K562 (cell line): ENCODE data around the gene DAB1. TPM values are rescaled to one million over a fixed set of nuclear protein-coding genes. Genes with fewer than 3 reads are reported as not detected.

Source experiments
- CBFA2T2 ChIP-seq: fragments of 450-650 bp; conservative IDR thresholded peaks from 2 replicates; pipeline ENCODE4 v1.6.1; 2017; ENCODE audit warnings: mild to moderate bottlenecking
- NEUROD1 ChIP-seq: fragments of 150-350 bp; IDR thresholded peaks from 2 replicates; pipeline ENCODE4 v1.6.1; 2014; ENCODE audit warnings: borderline replicate concordance, low read length, low read depth; ENCODE audit not compliant: partially characterized antibody
- RBM22 ChIP-seq: fragments of 200-400 bp; formaldehyde crosslinking; IDR thresholded peaks from 2 replicates; pipeline ENCODE4 v1.6.1; 2018; ENCODE audit warnings: low read length, low read depth; ENCODE audit not compliant: poor library complexity, severe bottlenecking
- TCF7 ChIP-seq: sonication (generic); IDR thresholded peaks from 2 replicates; pipeline ENCODE4 v1.6.1; 2016; ENCODE audit warnings: antibody characterized with exemption, borderline replicate concordance
- ZNF121 ChIP-seq: sonication (generic); formaldehyde crosslinking; conservative IDR thresholded peaks from 2 replicates; pipeline ENCODE4 v1.8.0; 2022; ENCODE audit warnings: missing genetic modification reagents
- polyA plus RNA-seq, 8 experiments: library from polyadenylated mRNA; depleted of rRNA in 4 of 8; stranded (reverse) in 5 of 8; unstranded in 3 of 8; fragments of >200 nt; fragmentation: Nextera tagmentation in 2 of 8; fragmentation: Illumina TruSeq in 1 of 8; extraction: Ambion mirVana in 2 of 8; extraction: Trizol in 1 of 8; gene quantifications; 2 replicates each; pipeline versions ENCODE4 v1.2.1 to v1.2.3, GENCODE V29; 2011 to 2014; ENCODE audit warnings: inconsistent platforms in 1 of 8, missing spikeins in 1 of 8
- total RNA-seq, 7 experiments: library from RNA; depleted of rRNA in 6 of 7; stranded (reverse); fragments of >200 nt in 6 of 7; fragmentation: Illumina TruSeq in 2 of 7; extraction: Trizol in 2 of 7; gene quantifications; 2 replicates each; pipeline versions ENCODE4 v1.2.1 to v1.2.3, GENCODE V29; 2011 to 2021; ENCODE audit warnings: low replicate concordance in 1 of 7
- TF ChIP-seq, protein P1 (sequence below), 2 experiments: fragments of 450-650 bp; formaldehyde crosslinking in 1 of 2; IDR thresholded peaks; 2 replicates each; pipeline versions ENCODE4 v1.4.0 to v1.6.1; 2014 to 2020; ENCODE audit warnings: mild to moderate bottlenecking in 2 of 2, borderline replicate concordance in 1 of 2, low read depth in 1 of 2
- TF ChIP-seq, protein P2 (sequence below): fragments of 250-450 bp; sonication (Bioruptor Pico); IDR thresholded peaks from 2 replicates; pipeline ENCODE4 v1.4.0; 2020; ENCODE audit warnings: mild to moderate bottlenecking, moderate library complexity

The DAB1 gene
- total and polyA plus RNA-seq, 9 of the 15 experiments (the other 6 are each of a cell fraction or from before 2014, with no cell fraction given): not detected

DNA sequence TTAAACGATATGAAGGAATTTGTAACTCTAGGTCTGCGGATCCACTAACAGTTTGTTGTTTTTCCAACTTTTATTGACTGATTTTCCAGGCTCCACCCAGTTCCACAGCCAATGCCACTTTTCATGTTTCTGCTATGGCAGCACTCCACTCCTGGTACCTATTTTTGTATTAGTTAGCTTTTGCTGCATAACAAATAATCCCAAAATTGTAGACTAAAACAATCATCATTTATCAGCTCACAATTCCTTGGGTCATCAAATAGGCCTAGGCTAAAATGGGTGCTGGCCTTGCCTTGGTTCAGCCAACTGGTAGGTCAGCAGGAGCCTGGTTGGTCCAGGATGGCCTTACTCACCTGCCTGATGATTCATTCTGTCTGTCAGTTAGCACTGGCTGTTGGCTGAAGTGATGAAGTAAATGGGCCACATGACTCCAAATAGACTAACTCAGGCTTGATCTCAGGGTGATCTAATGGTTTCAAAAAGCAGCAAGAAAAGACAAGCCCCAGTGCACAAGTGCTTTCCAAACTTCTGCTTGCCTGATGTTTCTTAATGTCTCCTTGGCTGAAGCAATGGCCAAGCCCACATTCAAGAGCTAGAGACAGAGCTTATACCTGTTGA, 454.9 kb downstream of the DAB1 start (continued):
- TF ChIP-seq, protein P1, sequence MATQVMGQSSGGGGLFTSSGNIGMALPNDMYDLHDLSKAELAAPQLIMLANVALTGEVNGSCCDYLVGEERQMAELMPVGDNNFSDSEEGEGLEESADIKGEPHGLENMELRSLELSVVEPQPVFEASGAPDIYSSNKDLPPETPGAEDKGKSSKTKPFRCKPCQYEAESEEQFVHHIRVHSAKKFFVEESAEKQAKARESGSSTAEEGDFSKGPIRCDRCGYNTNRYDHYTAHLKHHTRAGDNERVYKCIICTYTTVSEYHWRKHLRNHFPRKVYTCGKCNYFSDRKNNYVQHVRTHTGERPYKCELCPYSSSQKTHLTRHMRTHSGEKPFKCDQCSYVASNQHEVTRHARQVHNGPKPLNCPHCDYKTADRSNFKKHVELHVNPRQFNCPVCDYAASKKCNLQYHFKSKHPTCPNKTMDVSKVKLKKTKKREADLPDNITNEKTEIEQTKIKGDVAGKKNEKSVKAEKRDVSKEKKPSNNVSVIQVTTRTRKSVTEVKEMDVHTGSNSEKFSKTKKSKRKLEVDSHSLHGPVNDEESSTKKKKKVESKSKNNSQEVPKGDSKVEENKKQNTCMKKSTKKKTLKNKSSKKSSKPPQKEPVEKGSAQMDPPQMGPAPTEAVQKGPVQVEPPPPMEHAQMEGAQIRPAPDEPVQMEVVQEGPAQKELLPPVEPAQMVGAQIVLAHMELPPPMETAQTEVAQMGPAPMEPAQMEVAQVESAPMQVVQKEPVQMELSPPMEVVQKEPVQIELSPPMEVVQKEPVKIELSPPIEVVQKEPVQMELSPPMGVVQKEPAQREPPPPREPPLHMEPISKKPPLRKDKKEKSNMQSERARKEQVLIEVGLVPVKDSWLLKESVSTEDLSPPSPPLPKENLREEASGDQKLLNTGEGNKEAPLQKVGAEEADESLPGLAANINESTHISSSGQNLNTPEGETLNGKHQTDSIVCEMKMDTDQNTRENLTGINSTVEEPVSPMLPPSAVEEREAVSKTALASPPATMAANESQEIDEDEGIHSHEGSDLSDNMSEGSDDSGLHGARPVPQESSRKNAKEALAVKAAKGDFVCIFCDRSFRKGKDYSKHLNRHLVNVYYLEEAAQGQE (IDR thresholded peaks at IDR 0.05; ENCODE audit: borderline replicate concordance): no peak
- TF ChIP-seq, protein P1 (CRISPR knock-in tag; IDR thresholded peaks at IDR 0.05; ENCODE audit: low read depth): no peak
- TF ChIP-seq CBFA2T2 (no peak), ZNF121 (CRISPR knock-in tag) (no peak), RBM22 (no peak), TCF7 (no peak), NEUROD1 (no peak)
- TF ChIP-seq, protein P2, sequence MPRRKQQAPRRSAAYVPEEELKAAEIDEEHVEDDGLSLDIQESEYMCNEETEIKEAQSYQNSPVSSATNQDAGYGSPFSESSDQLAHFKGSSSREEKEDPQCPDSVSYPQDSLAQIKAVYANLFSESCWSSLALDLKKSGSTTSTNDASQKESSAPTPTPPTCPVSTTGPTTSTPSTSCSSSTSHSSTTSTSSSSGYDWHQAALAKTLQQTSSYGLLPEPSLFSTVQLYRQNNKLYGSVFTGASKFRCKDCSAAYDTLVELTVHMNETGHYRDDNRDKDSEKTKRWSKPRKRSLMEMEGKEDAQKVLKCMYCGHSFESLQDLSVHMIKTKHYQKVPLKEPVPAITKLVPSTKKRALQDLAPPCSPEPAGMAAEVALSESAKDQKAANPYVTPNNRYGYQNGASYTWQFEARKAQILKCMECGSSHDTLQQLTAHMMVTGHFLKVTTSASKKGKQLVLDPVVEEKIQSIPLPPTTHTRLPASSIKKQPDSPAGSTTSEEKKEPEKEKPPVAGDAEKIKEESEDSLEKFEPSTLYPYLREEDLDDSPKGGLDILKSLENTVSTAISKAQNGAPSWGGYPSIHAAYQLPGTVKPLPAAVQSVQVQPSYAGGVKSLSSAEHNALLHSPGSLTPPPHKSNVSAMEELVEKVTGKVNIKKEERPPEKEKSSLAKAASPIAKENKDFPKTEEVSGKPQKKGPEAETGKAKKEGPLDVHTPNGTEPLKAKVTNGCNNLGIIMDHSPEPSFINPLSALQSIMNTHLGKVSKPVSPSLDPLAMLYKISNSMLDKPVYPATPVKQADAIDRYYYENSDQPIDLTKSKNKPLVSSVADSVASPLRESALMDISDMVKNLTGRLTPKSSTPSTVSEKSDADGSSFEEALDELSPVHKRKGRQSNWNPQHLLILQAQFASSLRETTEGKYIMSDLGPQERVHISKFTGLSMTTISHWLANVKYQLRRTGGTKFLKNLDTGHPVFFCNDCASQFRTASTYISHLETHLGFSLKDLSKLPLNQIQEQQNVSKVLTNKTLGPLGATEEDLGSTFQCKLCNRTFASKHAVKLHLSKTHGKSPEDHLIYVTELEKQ (CRISPR knock-in tag): no peak
